Keratinocyte (primary cell): ENCODE data around the gene C2orf81. TPM values are rescaled to one million over a fixed set of nuclear protein-coding genes. Genes with fewer than 3 reads are reported as not detected.

Source experiments
- DNase-seq: peaks from one replicate; pipeline ENCODE4 v3.0.0-alpha.2; 2011; ENCODE audit warnings: low read depth, missing footprints, low spot score
- FAIRE-seq: peaks from 2 replicates; lab custom pipeline; 2011; peaks lifted over from hg19 to GRCh38; lab: Jason Lieb, UNC
- H2AFZ ChIP-seq: 2 replicates; pipeline ENCODE4 v1.6.0; 2012; ENCODE audit warnings: low read length, control low read depth, inconsistent platforms; ENCODE audit not compliant: control insufficient read depth
- H3K27ac ChIP-seq: 2 replicates; pipeline ENCODE4 v1.5.1; 2011; ENCODE audit warnings: low read length; ENCODE audit not compliant: control insufficient read depth, insufficient read depth
- H3K27me3 ChIP-seq: 3 replicates; pipeline ENCODE4 v1.6.0; 2011; ENCODE audit warnings: low read length; ENCODE audit not compliant: control insufficient read depth, insufficient read depth; ENCODE audit errors: extremely low read depth
- H3K36me3 ChIP-seq, 2 experiments: 2 replicates in 1 of 2; 3 replicates in 1 of 2; pipeline ENCODE4 v1.5.1; 2011; ENCODE audit warnings: low read length in 2 of 2, mild to moderate bottlenecking in 1 of 2; ENCODE audit not compliant: control insufficient read depth in 2 of 2, insufficient read depth in 2 of 2; ENCODE audit errors: extremely low read depth in 1 of 2
- H3K4me1 ChIP-seq: 3 replicates; pipeline ENCODE4 v1.5.1; 2011; ENCODE audit warnings: low read length; ENCODE audit not compliant: control insufficient read depth, insufficient read depth; ENCODE audit errors: extremely low read depth
- H3K4me2 ChIP-seq: 3 replicates; pipeline ENCODE4 v1.6.0; 2011; ENCODE audit warnings: low read depth, low read length; ENCODE audit not compliant: control insufficient read depth, insufficient read depth; ENCODE audit errors: extremely low read depth
- H3K4me3 ChIP-seq, 3 experiments: fragments of 200-600 bp in 1 of 3; sonication (generic) in 1 of 3; 2 replicates in 2 of 3; 3 replicates in 1 of 3; pipeline ENCODE4 v1.5.1; 2011 to 2016; ENCODE audit warnings: low read length in 3 of 3, mild to moderate bottlenecking in 3 of 3, control low read depth in 2 of 3, inconsistent platforms in 1 of 3, low read depth in 1 of 3, mixed read lengths in 1 of 3, mixed run types in 1 of 3, moderate library complexity in 1 of 3; ENCODE audit not compliant: control insufficient read depth in 2 of 3, insufficient read depth in 2 of 3; ENCODE audit errors: extremely low read depth in 1 of 3
- H3K79me2 ChIP-seq: 2 replicates; pipeline ENCODE4 v1.6.0; 2012; ENCODE audit warnings: low read length; ENCODE audit not compliant: control insufficient read depth, insufficient read depth
- H3K9ac ChIP-seq: 3 replicates; pipeline ENCODE4 v1.6.0; 2011; ENCODE audit warnings: low read length; ENCODE audit not compliant: control insufficient read depth, insufficient read depth; ENCODE audit errors: extremely low read depth
- H3K9me1 ChIP-seq: 3 replicates; pipeline ENCODE4 v1.6.0; 2011; ENCODE audit warnings: low read length; ENCODE audit not compliant: control insufficient read depth, insufficient read depth; ENCODE audit errors: extremely low read depth
- H3K9me3 ChIP-seq: 2 replicates; pipeline ENCODE4 v1.5.1; 2012; ENCODE audit warnings: low read depth, low read length; ENCODE audit not compliant: control insufficient read depth
- H4K20me1 ChIP-seq: 3 replicates; pipeline ENCODE4 v1.6.0; 2011; ENCODE audit warnings: low read length; ENCODE audit not compliant: control insufficient read depth, insufficient read depth; ENCODE audit errors: extremely low read depth
- EZH2 ChIP-seq: IDR thresholded peaks from one replicate; pipeline ENCODE4 v1.6.1; 2012; ENCODE audit warnings: inconsistent platforms, mild to moderate bottlenecking, low read length, moderate library complexity
- dilution Hi-C: fragments of 300-500 bp; cut with MboI; formaldehyde crosslinking; loops from one replicate; pipeline ENCODE4 v1.7.0; 2020; ENCODE audit warnings: low sequenced_read_pairs; ENCODE audit not compliant: extremely low pct_ligation_motif_present
- polyA plus RNA-seq, 5 experiments: library from polyadenylated mRNA; depleted of rRNA in 3 of 5; stranded (reverse) in 3 of 5; stranded (forward) in 1 of 5; unstranded in 1 of 5; fragments of >200 nt; gene quantifications; 1 replicate in 1 of 5; 2 replicates in 3 of 5; 3 replicates in 1 of 5; pipeline versions ENCODE4 v1.2.1 to v1.2.3, GENCODE V29; 2011 to 2012; ENCODE audit warnings: missing spikeins in 2 of 5, low read depth in 1 of 5, low replicate concordance in 1 of 5
- TF ChIP-seq, protein P1 (sequence below), 3 experiments: IDR thresholded peaks in 1 of 3; conservative IDR thresholded peaks in 1 of 3; optimal IDR thresholded peaks in 1 of 3; 2 replicates in 2 of 3; 3 replicates in 1 of 3; pipeline versions ENCODE3 to v1.5.1; 2011; ENCODE audit warnings: low read length in 3 of 3, mild to moderate bottlenecking in 3 of 3, moderate library complexity in 2 of 3, control low read depth in 1 of 3, inconsistent platforms in 1 of 3; ENCODE audit not compliant: insufficient read depth in 2 of 3; ENCODE audit errors: extremely low read depth in 1 of 3

The C2orf81 gene
- polyA plus RNA-seq, 1 donor (not counting 4 experiments of a cell fraction or from before 2014, with no cell fraction given) = 0.58 TPM

DNA sequence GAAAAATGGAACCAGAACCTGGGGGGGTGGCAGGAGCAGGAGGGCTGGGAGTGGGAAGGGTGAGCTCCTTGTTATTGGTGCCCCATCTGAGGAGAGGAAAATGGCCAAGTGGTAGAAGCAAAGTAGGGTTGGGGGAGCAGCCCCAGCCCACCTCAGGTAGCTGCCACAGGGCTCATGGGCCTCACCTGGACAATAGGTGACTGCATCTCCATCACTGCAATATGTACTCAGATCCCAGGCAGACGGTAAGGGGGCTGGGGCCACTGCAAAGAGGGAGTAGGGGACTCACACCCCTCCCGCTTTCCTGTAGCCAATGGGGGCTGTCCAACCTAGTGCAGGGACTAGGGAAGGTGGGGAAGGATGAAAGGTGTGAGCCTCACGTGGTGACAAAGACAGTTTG is 4.2 kb downstream of the C2orf81 start:
- H3K79me2 ChIP-seq = no peaks in the 10 kb centered on the region
- H3K36me3 ChIP-seq = no peaks in the 10 kb centered on the region
- no peak overlapping the region for H3K4me2 ChIP-seq
- no peak overlapping the region for H3K27ac ChIP-seq
- TF ChIP-seq, protein P1, sequence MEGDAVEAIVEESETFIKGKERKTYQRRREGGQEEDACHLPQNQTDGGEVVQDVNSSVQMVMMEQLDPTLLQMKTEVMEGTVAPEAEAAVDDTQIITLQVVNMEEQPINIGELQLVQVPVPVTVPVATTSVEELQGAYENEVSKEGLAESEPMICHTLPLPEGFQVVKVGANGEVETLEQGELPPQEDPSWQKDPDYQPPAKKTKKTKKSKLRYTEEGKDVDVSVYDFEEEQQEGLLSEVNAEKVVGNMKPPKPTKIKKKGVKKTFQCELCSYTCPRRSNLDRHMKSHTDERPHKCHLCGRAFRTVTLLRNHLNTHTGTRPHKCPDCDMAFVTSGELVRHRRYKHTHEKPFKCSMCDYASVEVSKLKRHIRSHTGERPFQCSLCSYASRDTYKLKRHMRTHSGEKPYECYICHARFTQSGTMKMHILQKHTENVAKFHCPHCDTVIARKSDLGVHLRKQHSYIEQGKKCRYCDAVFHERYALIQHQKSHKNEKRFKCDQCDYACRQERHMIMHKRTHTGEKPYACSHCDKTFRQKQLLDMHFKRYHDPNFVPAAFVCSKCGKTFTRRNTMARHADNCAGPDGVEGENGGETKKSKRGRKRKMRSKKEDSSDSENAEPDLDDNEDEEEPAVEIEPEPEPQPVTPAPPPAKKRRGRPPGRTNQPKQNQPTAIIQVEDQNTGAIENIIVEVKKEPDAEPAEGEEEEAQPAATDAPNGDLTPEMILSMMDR (optimal IDR thresholded peaks at IDR 0.05 in 1 of 3, IDR thresholded peaks at IDR 0.05 in 1 of 3, conservative IDR thresholded peaks at IDR 0.05 in 1 of 3; ENCODE audit: extremely low read depth in 1 of 3, insufficient read depth in 2 of 3, low read length in 3 of 3) = no peak
- TF ChIP-seq EZH2 = no peak
- H3K9ac ChIP-seq = no peak overlapping the region
- H3K9me1 ChIP-seq = no peaks in the 10 kb centered on the region
- DNase-seq = no peak
- no peak for FAIRE-seq
- H3K9me3 ChIP-seq = no peaks in the 10 kb centered on the region
- H3K4me1 ChIP-seq = peaks cover 20% of the 10 kb centered on the region
- no peak overlapping the region for H2AFZ ChIP-seq
- no peaks in the 10 kb centered on the region for H4K20me1 ChIP-seq
- H3K27me3 ChIP-seq = peaks cover 3% of the 10 kb centered on the region
- dilution Hi-C loops = no loop called here
- no peak overlapping the region for H3K4me3 ChIP-seq

DNA sequence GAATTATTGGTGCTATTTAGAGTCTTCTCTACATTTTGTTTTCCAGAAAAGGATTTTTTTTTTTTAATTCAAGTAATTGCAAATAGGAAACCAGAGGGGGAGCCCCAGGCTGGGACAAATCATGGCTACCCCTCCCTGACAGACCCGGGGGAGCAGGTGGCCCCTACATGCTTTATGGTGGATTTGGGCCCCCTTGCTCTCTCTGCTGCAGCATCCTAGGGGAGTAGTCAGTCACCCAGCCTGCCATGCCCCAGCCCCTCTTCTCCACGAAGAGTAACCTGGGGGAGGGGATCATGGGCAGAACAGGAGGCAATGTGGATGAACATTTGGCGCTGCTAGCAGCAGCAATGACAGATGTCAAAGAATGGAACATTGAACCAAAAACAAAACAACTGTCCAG is 4.6 kb downstream of the C2orf81 start:
- DNase-seq = no peak
- H3K9me3 ChIP-seq = no peaks in the 10 kb centered on the region
- dilution Hi-C loops = no loop called here
- peaks cover 18% of the 10 kb centered on the region for H3K4me1 ChIP-seq
- H3K27me3 ChIP-seq = peaks cover 3% of the 10 kb centered on the region
- no peak overlapping the region for H2AFZ ChIP-seq
- H4K20me1 ChIP-seq = no peaks in the 10 kb centered on the region
- no peaks in the 10 kb centered on the region for H3K36me3 ChIP-seq
- H3K4me2 ChIP-seq = no peak overlapping the region
- H3K27ac ChIP-seq = no peak overlapping the region
- no peaks in the 10 kb centered on the region for H3K79me2 ChIP-seq
- H3K4me3 ChIP-seq = no peak overlapping the region
- H3K9me1 ChIP-seq = no peaks in the 10 kb centered on the region
- FAIRE-seq = no peak
- TF ChIP-seq, protein P1 (optimal IDR thresholded peaks at IDR 0.05 in 1 of 3, IDR thresholded peaks at IDR 0.05 in 1 of 3, conservative IDR thresholded peaks at IDR 0.05 in 1 of 3; ENCODE audit: extremely low read depth in 1 of 3, insufficient read depth in 2 of 3, low read length in 3 of 3) = no peak
- TF ChIP-seq EZH2 = no peak
- no peak overlapping the region for H3K9ac ChIP-seq
